Activated T-cell treated with anti-CD3 and anti-CD28 coated beads, Interleukin-2, amount 50 U/mL, for 1 hour (primary cell): ENCODE results near the gene CABP7.
"Not testable (repeated sequence)": the region's sequence is repeated elsewhere in the genome, so short reads cannot be mapped to it uniquely, and the experiment has no call there.

Experiments
- DNase-seq: peaks from one replicate; pipeline ENCODE4 v3.0.0-alpha.2; 2020

CABP7 gene

GRCh38 chr22:29750559-29751538, 31.0 kb downstream of the CABP7 start:
- no peak for DNase-seq

DNA sequence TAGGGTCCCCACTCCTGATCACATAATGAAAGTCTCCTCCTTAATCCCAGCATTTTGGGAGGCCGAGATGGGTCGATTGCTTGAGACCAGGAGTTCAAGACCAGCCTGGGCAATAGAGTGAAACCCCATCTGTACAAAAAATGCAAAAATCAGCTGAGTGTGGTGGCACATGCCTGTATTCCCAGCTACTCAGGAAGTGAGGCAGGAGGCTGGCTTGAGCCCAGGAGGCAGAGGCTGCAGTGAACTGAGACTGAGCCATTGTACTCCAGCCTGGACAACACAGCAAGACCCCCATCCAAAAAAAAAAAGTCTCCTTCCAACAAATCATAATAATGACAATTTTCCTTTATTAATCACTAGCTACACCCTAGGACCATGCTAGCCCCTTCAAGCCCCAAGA, 31.9 kb downstream of the CABP7 start:
- DNase-seq: no peak

DNA sequence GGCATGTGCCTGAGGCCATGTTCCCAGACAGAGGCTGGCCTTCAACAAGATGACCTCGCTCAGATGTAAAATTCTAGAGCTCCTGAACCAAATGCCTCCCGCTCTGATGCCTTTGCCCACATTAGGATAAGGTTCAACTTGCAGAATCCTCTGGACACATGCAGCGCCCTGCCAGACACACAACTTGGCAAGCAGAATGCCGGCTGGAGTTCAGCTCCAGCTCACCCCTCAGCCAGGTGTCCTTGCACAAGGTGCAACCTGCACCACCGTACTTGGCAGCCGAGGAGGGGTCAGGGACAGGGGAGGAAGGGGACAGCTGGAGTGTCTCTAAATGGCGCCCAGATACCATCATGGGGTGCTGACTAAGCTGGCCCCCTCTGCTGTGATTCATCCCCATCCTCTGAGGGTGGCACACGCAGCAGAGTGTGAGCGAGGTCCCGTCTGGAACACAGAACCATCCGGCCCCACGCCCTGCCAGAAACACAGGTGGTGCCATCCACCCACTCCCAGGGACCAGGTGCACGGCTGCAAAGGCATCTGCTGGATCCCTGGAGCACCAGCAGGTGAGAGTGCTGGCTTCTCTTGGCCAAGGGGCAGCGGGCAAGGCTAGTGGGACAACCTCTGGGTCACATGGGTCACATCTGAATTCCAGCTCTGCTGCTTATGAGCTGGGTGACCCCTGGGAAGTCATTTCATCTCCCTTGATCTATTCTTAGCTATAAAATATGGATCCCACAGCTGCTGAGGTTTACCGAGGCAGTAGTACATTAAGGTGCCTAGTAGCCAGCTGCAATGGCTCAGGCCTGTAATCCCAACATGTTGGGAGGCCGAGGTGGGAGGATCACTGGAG, 34.2 kb downstream of the CABP7 start:
- no peak for DNase-seq

- DNase-seq: not testable (repeated sequence)
These were observed 35.0 kb downstream of the CABP7 start for GRCh38 chr22:29754658-29755395.

GRCh38 chr22:29755889-29756288, 36.1 kb downstream of the CABP7 start:
- DNase-seq: no peak

- no peak for DNase-seq
These were observed 36.5 kb downstream of the CABP7 start for GRCh38 chr22:29756341-29756740.

GRCh38 chr22:29757096-29757495, 37.3 kb downstream of the CABP7 start:
- DNase-seq: no peak

GRCh38 chr22:29758068-29758622, 38.3 kb downstream of the CABP7 start:
- DNase-seq: no peak

- no peak for DNase-seq
These were observed 39.2 kb downstream of the CABP7 start for GRCh38 chr22:29758959-29759358.

- no peak for DNase-seq
These were observed 42.5 kb downstream of the CABP7 start for GRCh38 chr22:29762263-29762662.

GRCh38 chr22:29765905-29766631, 46.3 kb downstream of the CABP7 start:
- DNase-seq: no peak

DNA sequence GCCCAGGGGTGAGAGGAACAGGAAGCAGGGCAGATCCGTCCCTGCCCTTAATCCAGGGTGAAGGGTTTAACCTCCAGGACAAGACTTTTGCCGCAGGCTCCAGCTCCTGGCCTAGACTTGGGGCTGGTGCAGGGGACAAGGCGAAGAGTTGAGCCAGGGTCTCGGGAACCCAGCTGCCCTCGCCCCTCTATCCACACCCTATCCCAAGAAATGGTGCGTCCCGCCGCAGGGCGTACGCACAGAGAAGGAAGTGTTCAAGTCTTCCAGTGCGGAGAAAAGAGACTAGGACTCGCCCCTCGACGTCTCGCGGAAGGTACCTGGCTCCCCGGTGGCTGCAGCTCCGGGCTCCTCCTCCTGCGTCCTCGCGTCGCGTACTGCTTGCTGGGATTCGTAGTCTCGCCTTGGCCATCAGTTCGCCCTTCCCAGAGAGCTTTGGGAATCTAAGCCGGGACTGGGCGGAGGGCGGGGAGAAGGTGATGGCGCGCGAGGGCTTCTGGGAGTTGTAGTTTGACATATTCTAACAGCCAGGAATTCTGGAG, 46.9 kb downstream of the CABP7 start, which contains the start of gene ZMAT5:
Gene ZMAT5, minus strand, starts transcription at position 376 of the 539 bp plus-strand sequence. CDS start 18,463 bp downstream, outside the sequence.
- peak; percentile 86 for DNase-seq

DNA sequence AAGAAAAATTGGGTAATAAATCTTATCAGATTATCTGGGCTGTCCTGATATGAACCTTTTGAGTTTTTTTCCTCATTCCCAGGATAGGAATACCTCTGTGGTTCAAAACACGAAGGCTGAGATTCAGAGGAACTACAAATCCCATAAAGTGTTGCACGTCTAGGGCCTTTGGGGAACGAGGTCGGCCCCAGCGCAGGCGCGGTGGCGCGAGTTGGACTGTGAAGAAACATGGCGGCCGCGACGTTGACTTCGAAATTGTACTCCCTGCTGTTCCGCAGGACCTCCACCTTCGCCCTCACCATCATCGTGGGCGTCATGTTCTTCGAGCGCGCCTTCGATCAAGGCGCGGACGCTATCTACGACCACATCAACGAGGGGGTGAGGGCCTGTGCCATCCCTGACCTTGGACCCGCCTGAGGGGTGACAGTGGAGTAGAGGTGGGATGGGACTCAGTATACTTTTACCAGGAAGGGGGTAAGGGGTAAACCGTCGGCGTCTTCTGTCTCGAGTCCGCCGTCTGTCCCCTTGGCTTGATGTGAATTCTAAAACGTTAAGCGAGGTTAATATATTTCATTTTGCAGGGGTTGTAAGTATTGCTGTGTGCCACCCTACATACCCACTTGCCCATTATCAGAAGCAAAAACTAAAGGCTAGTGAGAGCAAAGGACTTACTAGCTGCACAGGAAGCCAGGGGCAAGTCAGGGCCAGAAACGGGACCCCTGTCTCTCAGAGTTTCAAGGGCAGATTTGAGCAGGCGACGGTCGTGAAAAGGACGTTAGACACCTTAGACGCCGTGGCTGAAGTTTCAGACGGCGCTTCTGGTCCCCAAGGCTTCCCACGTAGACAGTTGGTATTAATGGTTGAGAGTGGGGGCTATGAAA, 47.6 kb downstream of the CABP7 start, which contains the start of gene UQCR10:
Gene UQCR10, plus strand, starts transcription at position 199 of the 881 bp plus-strand sequence. Its CDS starts 30 bp downstream, at position 229.
- peak; percentile 90 for DNase-seq

- no peak for DNase-seq
These were observed 48.4 kb downstream of the CABP7 start for GRCh38 chr22:29768052-29768693.

GRCh38 chr22:29769723-29770321, 50.0 kb downstream of the CABP7 start:
- no peak for DNase-seq

GRCh38 chr22:29772170-29772641, 52.4 kb downstream of the CABP7 start:
- DNase-seq: no peak

- no peak for DNase-seq
These were observed 53.4 kb downstream of the CABP7 start for GRCh38 chr22:29773233-29773632.

DNA sequence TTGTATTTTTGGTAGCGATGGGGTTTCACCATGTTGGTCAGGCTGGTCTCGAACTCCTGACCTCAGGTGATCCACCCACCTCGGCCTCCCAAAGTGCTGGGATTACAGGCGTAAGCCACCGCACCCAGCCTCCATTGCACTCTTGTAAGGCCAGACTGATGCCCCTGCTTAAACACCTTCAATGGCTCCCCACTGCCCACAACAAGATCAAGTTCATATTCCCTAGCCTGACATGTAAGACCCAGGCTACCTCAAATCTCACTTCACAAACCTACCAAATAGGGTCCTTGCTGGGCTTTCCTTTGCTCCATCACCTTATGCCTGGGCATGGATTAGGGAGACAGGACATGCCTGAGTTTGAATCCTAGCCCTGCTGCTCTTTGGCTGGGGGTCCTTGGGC, 60.4 kb downstream of the CABP7 start:
- no peak for DNase-seq
